ENCODE results near the gene PDCL3.

DNA sequence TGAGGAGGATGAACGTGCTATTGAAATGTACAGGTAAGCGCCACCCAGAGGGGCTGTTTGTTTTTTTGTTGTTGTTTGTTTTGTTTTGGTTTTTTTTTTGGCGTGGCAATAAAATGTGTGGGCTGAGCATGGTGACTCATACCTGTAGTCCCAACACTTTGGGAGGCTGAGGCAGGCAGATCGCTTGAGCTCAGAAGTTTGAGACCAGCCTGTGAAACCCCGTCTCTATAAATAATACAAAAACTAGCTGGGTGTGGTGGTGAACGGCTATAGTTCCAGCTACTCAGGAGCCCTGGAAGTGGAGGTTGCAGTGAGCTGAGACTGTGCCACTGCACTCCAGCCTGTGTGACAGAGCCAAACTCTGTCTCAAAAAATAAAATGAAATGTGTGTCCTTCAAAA, 6.2 kb downstream of the PDCL3 start:
- no peak for TF ChIP-seq POLR2A (IDR thresholded peaks at IDR 0.05)
- TF ChIP-seq, protein P1, sequence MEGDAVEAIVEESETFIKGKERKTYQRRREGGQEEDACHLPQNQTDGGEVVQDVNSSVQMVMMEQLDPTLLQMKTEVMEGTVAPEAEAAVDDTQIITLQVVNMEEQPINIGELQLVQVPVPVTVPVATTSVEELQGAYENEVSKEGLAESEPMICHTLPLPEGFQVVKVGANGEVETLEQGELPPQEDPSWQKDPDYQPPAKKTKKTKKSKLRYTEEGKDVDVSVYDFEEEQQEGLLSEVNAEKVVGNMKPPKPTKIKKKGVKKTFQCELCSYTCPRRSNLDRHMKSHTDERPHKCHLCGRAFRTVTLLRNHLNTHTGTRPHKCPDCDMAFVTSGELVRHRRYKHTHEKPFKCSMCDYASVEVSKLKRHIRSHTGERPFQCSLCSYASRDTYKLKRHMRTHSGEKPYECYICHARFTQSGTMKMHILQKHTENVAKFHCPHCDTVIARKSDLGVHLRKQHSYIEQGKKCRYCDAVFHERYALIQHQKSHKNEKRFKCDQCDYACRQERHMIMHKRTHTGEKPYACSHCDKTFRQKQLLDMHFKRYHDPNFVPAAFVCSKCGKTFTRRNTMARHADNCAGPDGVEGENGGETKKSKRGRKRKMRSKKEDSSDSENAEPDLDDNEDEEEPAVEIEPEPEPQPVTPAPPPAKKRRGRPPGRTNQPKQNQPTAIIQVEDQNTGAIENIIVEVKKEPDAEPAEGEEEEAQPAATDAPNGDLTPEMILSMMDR (IDR thresholded peaks at IDR 0.05) = no peak

Measured in heart left ventricle (tissue), 13 donors.